GM23248 (cell line): Measurements from ENCODE around the gene HOXA6.

Experiments
- EZH2 ChIP-seq: fragments of 200-600 bp; sonication (generic); IDR thresholded peaks from 2 replicates; pipeline ENCODE4 v1.6.1; 2018; ENCODE audit warnings: antibody characterized with exemption, mild to moderate bottlenecking; ENCODE audit not compliant: insufficient read depth, poor library complexity, severe bottlenecking
- EZH2phosphoT487 ChIP-seq: fragments of 200-600 bp; sonication (generic); IDR thresholded peaks from 2 replicates; pipeline ENCODE4 v1.6.1; 2018; ENCODE audit warnings: antibody characterized with exemption, moderate library complexity, mild to moderate bottlenecking, low read depth; ENCODE audit not compliant: insufficient read depth

DNA sequence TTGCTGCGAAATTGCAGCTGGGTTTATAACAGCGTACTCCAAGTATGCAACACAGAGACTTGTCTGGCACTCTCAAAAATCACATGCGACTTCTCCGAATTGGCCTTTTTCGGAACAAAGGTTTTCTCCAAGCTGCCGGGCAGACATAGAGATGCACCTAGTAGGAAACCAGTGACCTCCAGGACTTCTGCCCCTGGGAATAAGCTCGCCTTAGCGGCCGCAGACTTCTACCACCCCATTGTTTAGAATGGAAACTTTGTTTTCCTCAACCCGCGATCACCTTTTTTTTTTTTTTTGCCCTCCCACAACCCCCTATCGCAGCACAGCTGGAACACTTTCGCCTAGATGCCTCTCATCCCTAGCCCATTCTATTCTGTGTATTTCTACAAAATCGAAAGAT, 31.5 kb upstream of the HOXA6 start:
- TF ChIP-seq EZH2: no peak
- TF ChIP-seq EZH2phosphoT487: no peak
